HepG2 (cell line): ENCODE results near the gene PIAS1. TPM values are rescaled to one million over a fixed set of nuclear protein-coding genes. Genes with fewer than 3 reads are reported as not detected.

ENCODE experiments used
- ATRX ChIP-seq: sonication (generic); formaldehyde crosslinking; IDR thresholded peaks from 2 replicates; pipeline ENCODE4 v1.4.0; 2020; ENCODE audit warnings: missing genetic modification reagents, borderline replicate concordance
- CCDC6 ChIP-seq: sonication (generic); formaldehyde crosslinking; IDR thresholded peaks from 2 replicates; pipeline ENCODE4 v1.8.1; 2022; ENCODE audit warnings: mild to moderate bottlenecking, missing genetic modification reagents, moderate library complexity
- DR1 ChIP-seq: sonication (generic); formaldehyde crosslinking; IDR thresholded peaks from 2 replicates; pipeline ENCODE4 v1.8.0; 2021; ENCODE audit warnings: mild to moderate bottlenecking, missing genetic modification reagents, inconsistent platforms
- GPBP1L1 ChIP-seq: sonication (generic); formaldehyde crosslinking; IDR thresholded peaks from 2 replicates; pipeline ENCODE4 v1.5.0; 2020; ENCODE audit warnings: mild to moderate bottlenecking, missing genetic modification reagents
- HNF1A ChIP-seq, 2 experiments: sonication (generic) in 1 of 2; formaldehyde crosslinking in 1 of 2; IDR thresholded peaks; 2 replicates each; pipeline versions ENCODE4 v1.4.0 to v1.6.1; 2016 to 2020; ENCODE audit warnings: borderline replicate concordance in 1 of 2, low read depth in 1 of 2, mild to moderate bottlenecking in 1 of 2, missing genetic modification reagents in 1 of 2
- SALL1 ChIP-seq: sonication (generic); formaldehyde crosslinking; IDR thresholded peaks from 2 replicates; pipeline ENCODE4 v1.8.0; 2022; ENCODE audit warnings: mild to moderate bottlenecking, missing genetic modification reagents
- U2AF2 ChIP-seq: fragments of 200-400 bp; formaldehyde crosslinking; IDR thresholded peaks from 2 replicates; pipeline ENCODE4 v1.6.1; 2017; ENCODE audit warnings: low read depth, mild to moderate bottlenecking, low read length
- ZBTB20 ChIP-seq: sonication (generic); formaldehyde crosslinking; IDR thresholded peaks from 2 replicates; pipeline ENCODE4 v1.8.1; 2023; ENCODE audit warnings: missing genetic modification reagents, low read depth, mild to moderate bottlenecking, borderline replicate concordance
- ZFYVE20 ChIP-seq: sonication (generic); formaldehyde crosslinking; IDR thresholded peaks from 2 replicates; pipeline ENCODE4 v1.8.0; 2023; ENCODE audit warnings: low read depth, mild to moderate bottlenecking, moderate library complexity, missing genetic modification reagents, borderline replicate concordance
- ZNF232 ChIP-seq: sonication (generic); formaldehyde crosslinking; IDR thresholded peaks from 2 replicates; pipeline ENCODE4 v1.4.0; 2020; ENCODE audit warnings: missing genetic modification reagents, borderline replicate concordance
- ZNF557 ChIP-seq: sonication (generic); formaldehyde crosslinking; IDR thresholded peaks from 2 replicates; pipeline ENCODE4 v1.4.0; 2020; ENCODE audit warnings: missing genetic modification reagents
- polyA plus RNA-seq, 8 experiments: library from polyadenylated mRNA; depleted of rRNA in 3 of 8; stranded (reverse) in 7 of 8; unstranded in 1 of 8; fragments of >200 nt; fragmentation: Illumina TruSeq in 4 of 8; extraction: Trizol in 4 of 8; gene quantifications; 2 replicates each; pipeline versions ENCODE4 v1.2.1 to v1.2.3, GENCODE V29; 2011 to 2016; ENCODE audit warnings: low read depth in 4 of 8, missing spikeins in 1 of 8, mixed read lengths in 1 of 8; ENCODE audit not compliant: insufficient read depth in 1 of 8
- total RNA-seq, 5 experiments: library from RNA; depleted of rRNA; stranded (reverse); fragments of >200 nt; fragmentation: Illumina TruSeq; extraction: Trizol; gene quantifications; 2 replicates each; pipeline ENCODE4 v1.2.3, GENCODE V29; 2016; ENCODE audit warnings: low read depth in 1 of 5
- TF ChIP-seq, protein P1 (sequence below): IDR thresholded peaks from 2 replicates; pipeline ENCODE4 v1.6.1; 2016; ENCODE audit warnings: missing compliant biosample characterization, missing genetic modification reagents, borderline replicate concordance
- TF ChIP-seq, protein P2 (sequence below): sonication (generic); formaldehyde crosslinking; IDR thresholded peaks from 2 replicates; pipeline ENCODE4 v1.5.1; 2020; ENCODE audit warnings: mild to moderate bottlenecking, missing genetic modification reagents, borderline replicate concordance

The PIAS1 gene
- total and polyA plus RNA-seq, 2 of the 13 experiments (the other 11 are each of a cell fraction or from before 2014, with no cell fraction given), result 20.7 to 33.7 TPM

GRCh38 chr15:68229386-68230156, 175.5 kb downstream of the PIAS1 start, which contains the start of gene CLN6 (continued):
- TF ChIP-seq, protein P1, sequence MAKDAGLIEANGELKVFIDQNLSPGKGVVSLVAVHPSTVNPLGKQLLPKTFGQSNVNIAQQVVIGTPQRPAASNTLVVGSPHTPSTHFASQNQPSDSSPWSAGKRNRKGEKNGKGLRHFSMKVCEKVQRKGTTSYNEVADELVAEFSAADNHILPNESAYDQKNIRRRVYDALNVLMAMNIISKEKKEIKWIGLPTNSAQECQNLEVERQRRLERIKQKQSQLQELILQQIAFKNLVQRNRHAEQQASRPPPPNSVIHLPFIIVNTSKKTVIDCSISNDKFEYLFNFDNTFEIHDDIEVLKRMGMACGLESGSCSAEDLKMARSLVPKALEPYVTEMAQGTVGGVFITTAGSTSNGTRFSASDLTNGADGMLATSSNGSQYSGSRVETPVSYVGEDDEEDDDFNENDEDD (CRISPR knock-in tag), result peak; percentile 99
- peak; percentile 31; the same call in 1 of the 2 replicates for TF ChIP-seq ZNF557
- TF ChIP-seq ATRX (CRISPR knock-in tag), result no peak
- no peak; the same call in 1 of the 2 replicates for TF ChIP-seq DR1 (CRISPR knock-in tag)
- TF ChIP-seq SALL1 (CRISPR knock-in tag), result peak; percentile 90
- peak; percentile 84; the same call in 1 of the 2 replicates for TF ChIP-seq ZNF232 (CRISPR knock-in tag)
- TF ChIP-seq U2AF2, result no peak
- TF ChIP-seq ZBTB20 (CRISPR knock-in tag), result no peak; the same call in 1 of the 2 replicates
- TF ChIP-seq, protein P2, sequence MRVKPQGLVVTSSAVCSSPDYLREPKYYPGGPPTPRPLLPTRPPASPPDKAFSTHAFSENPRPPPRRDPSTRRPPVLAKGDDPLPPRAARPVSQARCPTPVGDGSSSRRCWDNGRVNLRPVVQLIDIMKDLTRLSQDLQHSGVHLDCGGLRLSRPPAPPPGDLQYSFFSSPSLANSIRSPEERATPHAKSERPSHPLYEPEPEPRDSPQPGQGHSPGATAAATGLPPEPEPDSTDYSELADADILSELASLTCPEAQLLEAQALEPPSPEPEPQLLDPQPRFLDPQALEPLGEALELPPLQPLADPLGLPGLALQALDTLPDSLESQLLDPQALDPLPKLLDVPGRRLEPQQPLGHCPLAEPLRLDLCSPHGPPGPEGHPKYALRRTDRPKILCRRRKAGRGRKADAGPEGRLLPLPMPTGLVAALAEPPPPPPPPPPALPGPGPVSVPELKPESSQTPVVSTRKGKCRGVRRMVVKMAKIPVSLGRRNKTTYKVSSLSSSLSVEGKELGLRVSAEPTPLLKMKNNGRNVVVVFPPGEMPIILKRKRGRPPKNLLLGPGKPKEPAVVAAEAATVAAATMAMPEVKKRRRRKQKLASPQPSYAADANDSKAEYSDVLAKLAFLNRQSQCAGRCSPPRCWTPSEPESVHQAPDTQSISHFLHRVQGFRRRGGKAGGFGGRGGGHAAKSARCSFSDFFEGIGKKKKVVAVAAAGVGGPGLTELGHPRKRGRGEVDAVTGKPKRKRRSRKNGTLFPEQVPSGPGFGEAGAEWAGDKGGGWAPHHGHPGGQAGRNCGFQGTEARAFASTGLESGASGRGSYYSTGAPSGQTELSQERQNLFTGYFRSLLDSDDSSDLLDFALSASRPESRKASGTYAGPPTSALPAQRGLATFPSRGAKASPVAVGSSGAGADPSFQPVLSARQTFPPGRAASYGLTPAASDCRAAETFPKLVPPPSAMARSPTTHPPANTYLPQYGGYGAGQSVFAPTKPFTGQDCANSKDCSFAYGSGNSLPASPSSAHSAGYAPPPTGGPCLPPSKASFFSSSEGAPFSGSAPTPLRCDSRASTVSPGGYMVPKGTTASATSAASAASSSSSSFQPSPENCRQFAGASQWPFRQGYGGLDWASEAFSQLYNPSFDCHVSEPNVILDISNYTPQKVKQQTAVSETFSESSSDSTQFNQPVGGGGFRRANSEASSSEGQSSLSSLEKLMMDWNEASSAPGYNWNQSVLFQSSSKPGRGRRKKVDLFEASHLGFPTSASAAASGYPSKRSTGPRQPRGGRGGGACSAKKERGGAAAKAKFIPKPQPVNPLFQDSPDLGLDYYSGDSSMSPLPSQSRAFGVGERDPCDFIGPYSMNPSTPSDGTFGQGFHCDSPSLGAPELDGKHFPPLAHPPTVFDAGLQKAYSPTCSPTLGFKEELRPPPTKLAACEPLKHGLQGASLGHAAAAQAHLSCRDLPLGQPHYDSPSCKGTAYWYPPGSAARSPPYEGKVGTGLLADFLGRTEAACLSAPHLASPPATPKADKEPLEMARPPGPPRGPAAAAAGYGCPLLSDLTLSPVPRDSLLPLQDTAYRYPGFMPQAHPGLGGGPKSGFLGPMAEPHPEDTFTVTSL, result no peak; the same call in 1 of the 2 replicates
- peak; percentile 72; the same call in 1 of the 2 replicates for TF ChIP-seq CCDC6
- peak; percentile 85; the same call in 1 of the 2 replicates for TF ChIP-seq ZFYVE20 (CRISPR knock-in tag)
- TF ChIP-seq HNF1A (IDR thresholded peaks at IDR 0.05; ENCODE audit: low read depth), result no peak
- peak; percentile 67; the same call in 1 of the 2 replicates for TF ChIP-seq HNF1A (CRISPR knock-in tag; IDR thresholded peaks at IDR 0.05; ENCODE audit: borderline replicate concordance)
- no peak for TF ChIP-seq GPBP1L1
